Mucosa of descending colon (tissue), 3 donors: ENCODE measurements around the gene CLEC19A. TPM values are rescaled to one million over a fixed set of nuclear protein-coding genes. Genes with fewer than 3 reads are reported as not detected.

Source experiments
- ATAC-seq: fragments of 200-7000 bp; cut with Tn5 transposase; one replicate; pipeline ENCODE4 v1.9.1; 2020; ENCODE audit warnings: mild to moderate bottlenecking, moderate library complexity
- DNase-seq, 3 donors: peaks; one replicate each; pipeline ENCODE4 v3.0.0-alpha.2; 2020
- H3K36me3 ChIP-seq: fragments of 200-600 bp; one replicate; pipeline ENCODE4 v1.8.0; 2021; ENCODE audit warnings: low read depth, mild to moderate bottlenecking
- H3K4me1 ChIP-seq: fragments of 200-600 bp; one replicate; pipeline ENCODE4 v1.8.0; 2021; ENCODE audit warnings: low read depth, mild to moderate bottlenecking
- H3K4me3 ChIP-seq: fragments of 200-600 bp; one replicate; pipeline ENCODE4 v1.8.0; 2021; ENCODE audit warnings: mild to moderate bottlenecking
- H3K9me3 ChIP-seq: fragments of 200-600 bp; one replicate; pipeline ENCODE4 v1.8.0; 2021; ENCODE audit warnings: mild to moderate bottlenecking
- intact Hi-C, 2 donors: fragments of 100-400 bp; cut with DNase I in 1 of 2; cut with micrococcal nuclease in 1 of 2; formaldehyde crosslinking; loops; one replicate each; pipeline versions ENCODE4 v1.11.0 to v1.11.1; 2022; cut with DNase I, micrococcal nuclease
- total RNA-seq, 3 donors: library from RNA; stranded (reverse); fragmentation: NEBNext Ultra II Directional in 2 of 3; extraction: Animal tissue kit (Norgen Biotek cat#: 25700) in 2 of 3; gene quantifications; one replicate each; pipeline versions ENCODE4 v1.2.1 to v1.2.4, GENCODE V29; 2021 to 2023
- TF ChIP-seq, protein P1 (sequence below): fragments of 200-600 bp; IDR thresholded peaks from one replicate; pipeline ENCODE4 v1.8.0; 2022; ENCODE audit warnings: antibody characterized with exemption, mild to moderate bottlenecking
- donor health status: DM: no; HTN: no; CAD: no; lungs with moderate emphysema.
- donor health status: DM: no; HTN: no; CAD: no.
- donor health status: DM: no; HTN: yes; CAD: no.

Gene CLEC19A
- total RNA-seq, 3 donors from 2014 or later, result not detected

GRCh38 chr16:19359556-19359955, 74.0 kb downstream of the CLEC19A start:
- intact Hi-C loops, result no loop called here
- TF ChIP-seq, protein P1, sequence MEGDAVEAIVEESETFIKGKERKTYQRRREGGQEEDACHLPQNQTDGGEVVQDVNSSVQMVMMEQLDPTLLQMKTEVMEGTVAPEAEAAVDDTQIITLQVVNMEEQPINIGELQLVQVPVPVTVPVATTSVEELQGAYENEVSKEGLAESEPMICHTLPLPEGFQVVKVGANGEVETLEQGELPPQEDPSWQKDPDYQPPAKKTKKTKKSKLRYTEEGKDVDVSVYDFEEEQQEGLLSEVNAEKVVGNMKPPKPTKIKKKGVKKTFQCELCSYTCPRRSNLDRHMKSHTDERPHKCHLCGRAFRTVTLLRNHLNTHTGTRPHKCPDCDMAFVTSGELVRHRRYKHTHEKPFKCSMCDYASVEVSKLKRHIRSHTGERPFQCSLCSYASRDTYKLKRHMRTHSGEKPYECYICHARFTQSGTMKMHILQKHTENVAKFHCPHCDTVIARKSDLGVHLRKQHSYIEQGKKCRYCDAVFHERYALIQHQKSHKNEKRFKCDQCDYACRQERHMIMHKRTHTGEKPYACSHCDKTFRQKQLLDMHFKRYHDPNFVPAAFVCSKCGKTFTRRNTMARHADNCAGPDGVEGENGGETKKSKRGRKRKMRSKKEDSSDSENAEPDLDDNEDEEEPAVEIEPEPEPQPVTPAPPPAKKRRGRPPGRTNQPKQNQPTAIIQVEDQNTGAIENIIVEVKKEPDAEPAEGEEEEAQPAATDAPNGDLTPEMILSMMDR, result no peak
- DNase-seq, result no peak
- Histone ChIP-seq H3K4me3 (no peak overlapping the region), H3K4me1 (no peaks in the 10 kb centered on the region), H3K9me3 (no peaks in the 10 kb centered on the region), H3K36me3 (no peaks in the 10 kb centered on the region)
- ATAC-seq, result no peak

Other genes with a start within 250 kb of the CLEC19A start
- 10 to 100 TPM; 30.3 to 34.2 (median 34.1) TPM for gene COQ7, start 218.1 kb upstream of the CLEC19A start, total RNA-seq
- gene ITPRIPL2, start 171.8 kb upstream of the CLEC19A start, total RNA-seq, result 10 to 100 TPM; 36.3 to 49.9 (median 36.5) TPM
- 10 to 100 TPM in 1 of 3 donors, 1 to 10 TPM in 2; 4.9 to 13.3 (median 5.9) TPM for gene SYT17, start 117.5 kb upstream of the CLEC19A start, total RNA-seq
- 100 to 1,000 TPM in 2 of 3 donors, 10 to 100 TPM in 1; 73.4 to 147 (median 122) TPM for gene TMC5, start 132.2 kb downstream of the CLEC19A start, total RNA-seq
- gene GDE1, start 236.4 kb downstream of the CLEC19A start, total RNA-seq, result 100 to 1,000 TPM in 2 of 3 donors, 10 to 100 TPM in 1; 90.5 to 125 (median 106) TPM
- 10 to 100 TPM in 1 of 3 donors, 1 to 10 TPM in 2; 9.0 to 22.5 (median 9.6) TPM for gene CCP110, start 238.2 kb downstream of the CLEC19A start, total RNA-seq